Measurements from ENCODE around the gene ZNF385B.
"Not testable (repeated sequence)": the region's sequence is repeated elsewhere in the genome, so short reads cannot be mapped to it uniquely, and the experiment has no call there.

ZNF385B gene

DNA sequence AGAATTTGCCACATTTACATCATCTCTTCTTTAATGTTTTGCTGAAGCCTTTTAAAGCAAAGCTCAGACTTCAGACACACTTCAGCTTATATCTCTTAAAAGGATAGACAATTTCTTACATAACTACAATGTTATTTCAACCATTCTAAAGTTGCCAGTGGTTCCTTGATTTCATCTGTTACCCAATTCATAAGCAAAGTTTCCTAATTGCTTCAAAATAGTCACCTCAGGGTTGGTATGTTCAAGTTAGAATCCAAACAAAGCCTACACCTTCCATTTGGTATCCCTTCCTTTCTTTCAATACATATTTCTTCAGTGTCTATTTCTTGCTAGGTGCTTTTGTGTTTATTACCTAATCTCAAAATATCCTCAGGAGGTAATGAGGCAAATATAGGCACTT is 60.6 kb downstream of the ZNF385B start:
- no peak for DNase-seq

DNA sequence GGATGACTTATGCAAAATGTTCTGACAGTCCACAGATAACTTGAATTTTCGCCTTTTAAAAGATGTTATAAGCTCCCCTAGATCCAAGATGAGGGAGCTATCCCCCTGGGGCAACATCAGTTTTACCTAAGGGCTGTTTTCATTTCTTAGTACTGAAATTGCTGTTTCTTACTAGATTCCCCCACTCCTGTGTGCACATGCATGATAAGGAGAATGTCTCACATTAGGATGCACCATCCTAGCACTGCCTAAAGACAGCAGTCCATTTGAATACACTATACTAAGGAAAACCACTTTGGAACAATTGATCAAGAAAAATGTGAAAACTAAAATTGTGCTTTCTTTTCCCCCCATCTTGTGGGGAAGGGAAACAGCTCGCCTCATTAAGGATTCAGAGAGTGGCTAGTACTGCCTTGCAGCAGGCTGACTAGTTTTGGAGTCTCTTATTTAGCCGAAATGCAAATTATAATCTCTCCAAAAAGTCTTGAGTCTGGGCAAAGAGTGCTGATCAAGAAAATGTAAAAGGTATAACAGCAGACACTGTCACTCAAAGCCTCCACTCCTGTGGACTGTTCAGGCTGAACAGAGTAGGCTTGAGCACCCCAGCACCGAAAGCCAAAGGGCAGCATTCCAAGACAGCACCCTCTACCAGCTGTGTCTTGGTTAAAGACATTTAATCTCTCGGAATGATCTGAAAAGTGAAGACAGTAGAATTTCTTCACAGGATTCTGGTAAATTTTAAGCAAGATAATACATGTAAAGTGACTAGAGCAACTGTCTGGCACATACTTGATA is 65.0 kb downstream of the ZNF385B start:
- DNase-seq = no peak

DNA sequence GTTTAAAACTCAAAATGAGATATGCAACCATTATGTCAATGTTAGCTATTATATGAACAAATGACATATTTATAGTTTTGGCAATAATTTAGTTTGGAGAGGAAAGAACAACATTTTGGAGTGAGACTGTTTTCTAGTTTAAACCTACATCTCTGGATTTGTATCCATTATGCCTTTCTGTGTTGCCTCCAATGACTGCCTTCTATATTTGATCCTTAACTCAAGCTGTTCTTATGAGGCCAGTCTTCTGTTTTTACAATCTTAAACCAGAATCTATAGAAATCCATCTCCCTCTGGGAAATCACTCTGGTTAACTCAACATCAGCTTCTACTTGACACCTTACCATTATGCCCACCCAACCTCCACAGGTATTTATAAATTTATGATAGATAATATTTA is 67.5 kb downstream of the ZNF385B start:
- no peak for DNase-seq

DNA sequence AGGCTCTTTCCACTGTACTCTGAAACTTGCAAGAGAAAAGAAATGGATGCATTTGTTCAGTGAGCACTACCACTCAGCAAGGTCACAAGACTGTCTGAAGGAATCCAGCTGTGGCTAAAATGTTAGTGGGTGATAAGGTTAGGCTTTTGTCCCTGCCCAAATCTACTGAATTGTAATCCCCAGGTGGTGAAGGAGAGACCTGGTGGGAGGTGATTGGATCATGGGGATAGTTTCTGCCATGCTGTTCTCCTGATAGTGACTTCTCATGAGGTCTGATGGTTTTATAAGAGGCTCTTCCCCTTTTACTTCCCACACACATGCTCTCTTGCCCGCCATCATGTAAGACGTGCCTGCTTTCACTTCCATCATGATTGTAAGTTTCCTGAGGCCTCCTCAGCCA is 68.2 kb downstream of the ZNF385B start:
- no peak for DNase-seq

DNA sequence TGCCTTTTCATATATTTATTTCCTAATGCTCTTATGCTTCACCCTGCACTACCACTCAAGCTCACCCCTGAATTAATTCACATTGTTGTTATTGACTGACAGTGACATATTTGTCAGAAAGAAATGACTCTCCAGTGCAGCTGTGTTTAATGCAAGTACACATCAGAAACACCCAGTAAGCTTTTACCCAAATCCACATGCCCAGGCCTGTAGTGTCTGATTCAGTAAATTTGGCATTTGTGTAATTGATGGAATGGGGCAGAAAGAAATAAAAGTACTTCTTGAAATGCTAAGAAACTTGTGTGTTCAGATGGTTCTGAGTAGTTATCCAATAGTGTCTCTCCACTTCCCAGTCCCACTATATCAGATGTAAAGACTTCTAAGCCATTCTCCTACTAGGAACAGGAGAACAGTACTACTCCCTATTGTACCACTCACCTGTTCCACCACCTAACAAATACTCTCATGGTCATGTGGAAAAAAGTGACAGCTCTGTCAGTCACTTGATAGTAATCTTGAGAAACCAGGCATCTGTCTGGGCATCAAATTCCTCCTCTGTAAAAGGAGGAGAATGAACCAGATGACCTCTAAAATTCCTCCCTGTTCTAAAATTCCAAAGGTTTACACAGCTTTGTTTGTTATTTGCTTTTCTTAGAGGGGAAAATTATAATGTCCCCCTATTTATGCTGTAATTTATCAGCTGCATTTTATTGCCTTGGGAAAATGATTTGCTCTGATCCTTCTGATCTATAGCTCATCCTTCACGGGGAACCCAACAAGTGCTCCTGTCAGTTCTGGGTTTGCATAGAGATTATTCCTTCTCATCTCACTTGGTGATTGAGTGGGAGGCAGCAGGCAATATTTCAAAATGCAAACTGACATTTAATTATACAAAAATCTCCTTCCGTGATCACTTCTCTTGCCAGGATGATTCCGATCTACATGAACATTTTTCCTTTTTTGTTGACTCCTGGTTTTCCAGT is 70.9 kb downstream of the ZNF385B start:
- DNase-seq = no peak

DNA sequence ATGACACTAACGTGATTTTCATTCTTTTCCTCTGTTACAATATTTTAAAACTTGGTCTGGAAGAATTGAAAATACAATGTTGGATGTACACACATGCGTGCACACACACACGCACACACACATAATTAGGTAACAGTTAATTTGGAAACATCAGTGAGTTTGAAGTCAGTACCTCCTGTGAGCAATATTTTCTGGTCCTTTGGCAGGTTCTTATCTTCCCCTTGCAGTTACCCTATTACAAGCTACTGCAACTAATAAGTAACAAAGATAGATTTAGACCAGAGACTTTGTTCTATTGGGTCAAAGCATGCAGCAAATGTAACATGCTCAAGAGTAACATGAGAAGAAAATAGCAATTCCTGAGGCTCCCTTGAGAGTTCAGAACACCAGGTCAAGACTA is 73.3 kb downstream of the ZNF385B start:
- DNase-seq = no peak

DNA sequence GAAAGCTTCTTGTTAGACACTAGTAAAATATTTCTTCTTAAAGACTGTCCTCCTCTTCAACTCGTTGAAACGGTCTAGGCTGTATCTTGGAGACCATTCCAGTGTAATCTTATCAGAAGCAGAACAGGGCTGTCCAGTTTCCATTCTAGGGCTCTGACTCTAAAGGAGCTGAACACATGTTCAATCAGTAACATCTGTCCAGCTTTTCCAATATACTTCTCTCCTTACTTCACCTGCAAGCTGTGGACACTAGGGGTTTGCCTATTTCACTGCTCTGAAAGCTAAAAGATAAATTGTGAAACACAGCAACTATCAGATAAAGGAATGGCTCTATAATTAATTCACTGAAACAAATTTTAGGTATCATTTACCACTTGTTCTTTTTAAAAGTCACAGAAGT is 73.8 kb downstream of the ZNF385B start:
- DNase-seq = no peak

DNA sequence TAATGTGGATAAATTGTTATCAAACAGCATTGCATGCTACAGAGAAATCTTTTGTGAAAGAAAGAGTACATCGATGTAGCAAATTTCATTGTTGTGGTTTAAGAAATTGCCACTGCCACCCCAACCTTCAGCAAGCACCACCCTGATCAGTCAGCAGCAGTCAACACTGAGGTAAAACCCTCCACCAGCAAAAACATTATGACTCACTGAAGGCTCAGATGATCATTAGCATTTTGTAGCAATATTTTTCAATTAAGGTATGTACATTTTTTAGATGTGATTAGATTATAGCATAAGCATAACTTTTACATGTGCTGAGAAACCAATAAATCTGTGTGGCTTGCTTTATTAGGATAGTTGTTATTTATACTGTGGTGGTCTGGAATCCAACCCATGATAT is 75.5 kb downstream of the ZNF385B start:
- no peak for DNase-seq

DNA sequence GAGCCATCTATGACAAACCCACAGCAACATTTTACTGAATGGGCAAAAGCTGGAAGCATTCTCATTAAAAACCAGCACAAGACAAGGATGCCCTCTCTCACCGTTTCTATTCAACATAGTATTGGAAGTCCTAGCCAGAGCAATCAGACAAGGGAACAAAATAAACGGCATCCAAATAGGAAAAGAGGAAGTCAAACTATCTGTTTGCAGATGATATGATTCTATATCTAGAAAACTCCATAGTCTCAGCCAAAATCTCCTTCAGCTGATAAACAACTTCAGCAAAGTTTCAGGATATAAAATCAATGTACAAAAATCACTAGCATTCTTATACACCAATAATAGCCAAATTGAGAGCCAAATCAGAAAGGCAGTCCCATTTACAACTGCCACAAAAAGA is 79.1 kb downstream of the ZNF385B start:
- not testable (repeated sequence) for DNase-seq

DNA sequence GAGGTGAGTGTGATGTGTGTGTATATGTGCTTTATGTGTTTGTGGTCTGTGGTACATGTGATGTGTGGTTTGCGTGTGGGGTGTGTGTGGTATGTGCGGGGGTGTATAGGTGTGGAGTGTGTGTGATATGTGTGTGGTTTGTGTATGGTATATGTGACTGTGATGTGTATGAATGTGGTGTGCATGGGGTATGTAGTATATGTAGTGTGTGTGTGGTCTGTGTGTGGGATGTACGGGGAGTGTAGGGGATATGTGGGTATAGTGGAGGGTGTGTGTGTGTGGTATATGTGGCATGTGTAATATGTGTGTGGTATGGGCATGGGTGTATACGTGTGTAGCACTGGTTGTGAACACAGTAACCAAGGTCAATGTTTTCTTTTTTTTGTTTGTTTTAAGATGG is 87.4 kb downstream of the ZNF385B start:
- DNase-seq = no peak

DNA sequence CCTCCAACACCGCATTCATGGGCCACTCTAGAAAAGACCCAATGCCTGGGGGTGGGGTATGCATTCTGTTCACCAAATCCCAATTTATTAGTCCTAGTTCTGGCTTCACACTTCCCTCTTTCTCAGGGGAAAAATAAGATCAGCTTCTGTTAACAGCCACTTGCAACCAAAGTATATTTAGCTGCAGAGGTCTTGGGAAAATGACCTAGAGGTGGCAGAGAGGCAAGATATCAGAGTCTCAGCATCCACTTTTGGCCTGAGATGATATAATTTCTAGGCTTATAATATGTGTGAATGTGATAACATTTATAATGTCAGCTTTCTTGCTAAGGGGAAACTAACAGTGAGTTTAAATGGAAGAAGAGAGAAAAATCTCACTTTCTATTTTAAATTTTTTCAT is 89.1 kb downstream of the ZNF385B start:
- DNase-seq = no peak

DNA sequence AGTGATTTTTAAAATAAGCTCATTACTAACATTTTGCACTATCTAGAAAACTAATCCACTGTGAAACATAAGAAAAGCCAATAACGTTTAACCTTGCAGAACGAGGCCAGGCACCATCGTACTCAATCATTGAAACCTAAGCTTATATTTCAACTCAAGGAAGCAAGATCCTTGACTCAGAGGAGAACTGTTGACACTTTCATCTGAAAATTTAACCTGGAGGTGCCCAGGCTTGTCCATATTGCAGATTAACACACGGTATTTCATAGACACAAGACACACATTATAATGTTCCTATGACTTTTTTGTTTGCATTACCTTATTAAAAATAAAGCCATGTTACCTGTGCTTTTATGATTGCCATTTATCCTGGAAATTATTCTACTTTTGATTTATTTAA is 89.6 kb downstream of the ZNF385B start:
- no peak for DNase-seq

DNA sequence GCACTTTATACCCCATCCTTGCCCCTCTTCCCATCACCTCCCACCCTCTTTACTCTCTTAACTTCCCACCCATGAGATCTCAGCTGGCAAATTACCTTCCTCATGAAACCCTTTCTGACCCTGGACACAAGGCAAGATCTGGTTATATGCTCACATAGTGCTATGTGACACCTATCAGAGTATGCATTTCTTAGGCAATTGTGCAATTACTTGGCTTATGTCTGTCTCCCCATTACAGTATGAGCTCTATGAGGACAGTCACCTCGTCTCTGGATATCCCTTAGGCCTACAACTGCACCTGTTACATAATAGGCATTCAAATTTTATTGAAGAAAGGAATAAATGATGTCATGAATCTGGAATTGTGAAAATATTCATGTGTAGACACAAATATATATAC is 91.4 kb downstream of the ZNF385B start:
- DNase-seq = no peak

DNA sequence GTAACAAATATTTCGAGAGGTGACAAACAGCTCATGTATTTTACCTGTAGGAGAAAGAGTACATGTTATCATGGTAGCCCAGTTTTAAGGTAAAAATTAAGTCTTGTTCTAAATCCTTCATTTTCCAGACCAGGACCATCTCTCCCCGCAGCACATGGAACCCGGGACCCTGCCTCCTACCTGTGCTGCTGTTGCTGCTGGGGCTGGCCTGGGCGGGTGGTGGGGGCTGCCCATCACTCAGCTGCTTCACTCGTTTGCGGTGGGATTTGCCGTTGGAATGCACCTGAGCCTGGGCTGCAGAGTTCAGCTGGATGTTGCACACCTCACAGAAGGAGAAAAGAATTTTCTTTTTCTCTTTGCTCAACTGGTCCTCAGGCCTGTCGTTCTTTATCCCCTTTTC is 92.1 kb downstream of the ZNF385B start:
- DNase-seq = no peak

DNA sequence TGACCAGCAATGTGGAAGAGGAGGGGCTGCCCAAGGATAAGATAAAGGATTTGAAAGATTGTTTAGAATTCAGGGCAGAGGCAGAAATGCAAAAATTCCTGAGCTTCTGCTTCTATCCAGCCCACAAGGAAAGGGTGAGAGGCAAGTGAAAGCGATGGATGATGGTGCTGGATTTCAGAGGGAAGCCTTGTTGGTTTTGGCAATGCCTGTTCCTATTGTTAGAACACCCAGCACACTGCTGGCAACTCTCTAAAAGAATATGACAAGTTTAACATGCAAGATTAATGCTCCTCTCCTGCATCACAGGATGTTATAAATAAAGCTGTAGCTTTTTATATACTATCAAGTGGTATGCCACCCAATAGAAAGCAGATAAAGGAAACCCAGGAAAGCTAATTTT is 92.6 kb downstream of the ZNF385B start:
- DNase-seq = peak; percentile 17

DNA sequence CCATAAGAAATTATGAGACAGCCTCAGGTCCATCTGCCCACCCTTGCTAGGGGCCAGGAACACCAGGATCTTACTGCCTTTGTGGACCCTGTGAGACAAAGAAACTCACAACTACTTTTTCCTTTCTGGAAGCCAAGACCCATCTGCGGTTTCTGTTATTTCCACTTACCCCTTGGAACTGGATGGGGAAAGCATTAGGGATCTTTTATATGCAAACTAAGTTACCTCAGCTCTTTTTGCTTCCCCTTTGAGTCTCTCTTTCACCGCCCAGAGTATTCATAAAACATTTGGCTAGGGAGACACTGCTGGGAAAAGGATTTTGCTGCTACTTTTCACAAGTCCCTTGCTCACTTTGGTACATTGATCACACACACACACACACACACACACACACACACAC is 95.7 kb downstream of the ZNF385B start:
- DNase-seq = no peak

DNA sequence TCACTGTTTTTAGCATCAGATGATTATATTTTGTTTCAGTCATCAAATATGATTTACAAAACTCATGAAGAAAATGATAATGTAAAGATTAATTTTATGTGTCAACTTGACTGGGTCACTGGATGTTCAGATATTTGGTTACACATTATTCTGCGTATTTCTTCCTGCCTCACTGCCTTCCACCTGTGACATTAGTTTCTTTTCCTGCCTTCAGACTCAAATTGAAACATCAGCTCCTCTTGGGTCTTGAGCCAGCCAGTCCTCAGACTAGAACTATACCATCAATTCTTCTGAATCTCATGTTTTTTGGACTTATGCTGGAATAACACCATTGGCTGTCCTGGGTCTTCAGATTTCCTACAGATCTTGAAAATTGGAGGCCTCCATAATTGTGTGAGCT is 96.7 kb downstream of the ZNF385B start:
- DNase-seq = no peak

DNA sequence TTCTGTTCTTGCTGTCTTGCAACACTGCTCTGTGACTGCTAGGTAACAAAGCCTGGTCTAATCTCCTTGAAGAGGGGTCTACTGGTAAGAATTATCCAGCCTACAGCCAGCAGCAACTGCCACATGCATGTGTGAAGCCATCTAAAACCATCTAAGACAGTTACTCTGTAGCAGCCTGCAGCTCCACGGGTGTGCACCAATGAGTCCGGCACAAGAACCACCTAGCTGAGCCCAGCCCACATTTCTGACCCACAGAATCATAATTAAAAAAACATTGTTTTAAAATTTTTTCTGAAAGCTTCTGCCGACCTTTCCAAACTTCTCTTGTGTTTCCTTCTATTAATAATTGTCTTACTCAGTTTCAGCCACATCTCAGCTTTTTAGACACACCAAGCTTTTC is 102.8 kb downstream of the ZNF385B start:
- DNase-seq = no peak

DNA sequence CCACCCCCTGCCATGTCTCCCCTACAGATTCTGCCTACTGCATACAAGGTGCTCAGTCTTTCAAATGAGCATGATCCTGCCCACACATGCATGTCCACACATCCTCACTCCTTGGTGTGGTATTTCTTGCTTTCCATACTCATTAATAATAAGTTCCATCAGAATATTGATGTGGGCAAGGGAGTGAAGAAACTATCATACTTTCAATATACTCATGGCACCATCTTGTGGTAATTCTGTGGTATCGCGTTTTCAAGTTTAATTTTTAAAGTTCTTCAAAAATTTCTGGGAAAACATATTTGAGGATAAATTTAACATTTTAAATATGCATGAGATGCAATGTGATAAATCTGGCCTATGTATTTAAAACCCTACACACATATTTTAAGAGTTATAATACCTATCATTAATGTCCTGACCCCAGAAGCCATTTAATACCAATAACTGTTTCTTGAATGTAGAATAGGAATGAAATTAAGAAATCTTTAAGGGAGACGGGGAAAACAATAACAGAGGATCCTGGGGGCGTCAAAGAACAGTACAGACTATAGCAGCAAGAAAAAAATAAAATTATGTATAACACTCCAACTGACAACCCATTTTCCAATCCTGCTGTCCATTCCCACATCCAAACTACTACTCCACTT is 110.1 kb downstream of the ZNF385B start:
- DNase-seq = peak; percentile 26

DNA sequence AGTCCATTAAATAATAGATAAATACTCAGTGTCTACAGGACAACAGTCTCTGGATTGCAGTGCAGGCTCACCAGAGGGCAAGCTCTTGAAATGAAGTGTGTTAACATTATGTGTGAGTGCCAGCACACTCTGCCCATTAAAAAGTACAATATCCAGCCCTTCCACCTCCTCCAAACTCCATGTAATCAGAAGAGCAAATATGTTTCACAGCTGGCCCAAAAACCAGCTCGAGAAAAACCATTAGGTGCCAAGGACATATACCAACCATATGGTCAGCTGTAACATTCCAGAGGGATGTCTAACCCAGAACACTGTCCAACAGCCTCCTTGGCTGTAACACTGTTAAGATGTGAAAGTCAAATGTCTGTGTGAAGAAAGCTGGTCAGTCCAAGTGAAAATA is 112.2 kb downstream of the ZNF385B start:
- peak; percentile 42 for DNase-seq

DNA sequence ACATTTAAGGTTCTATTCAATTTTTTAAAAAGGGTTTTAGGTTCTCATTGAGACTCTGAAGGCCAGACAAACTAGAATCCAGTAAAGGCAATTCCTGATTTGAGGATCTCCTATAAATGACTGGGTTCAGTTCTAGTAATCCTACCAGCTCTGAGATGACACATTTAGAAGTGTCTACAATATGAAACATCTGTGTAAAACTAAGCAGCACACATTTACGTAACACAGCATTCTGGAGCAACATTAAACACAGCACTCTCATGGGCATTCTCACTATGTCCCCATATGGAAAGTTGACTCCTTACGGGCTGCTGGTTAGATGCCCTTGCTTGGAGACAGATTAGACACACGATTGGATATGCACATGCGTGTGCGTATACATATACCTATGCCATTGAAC is 114.4 kb downstream of the ZNF385B start:
- peak; percentile 21 for DNase-seq

DNA sequence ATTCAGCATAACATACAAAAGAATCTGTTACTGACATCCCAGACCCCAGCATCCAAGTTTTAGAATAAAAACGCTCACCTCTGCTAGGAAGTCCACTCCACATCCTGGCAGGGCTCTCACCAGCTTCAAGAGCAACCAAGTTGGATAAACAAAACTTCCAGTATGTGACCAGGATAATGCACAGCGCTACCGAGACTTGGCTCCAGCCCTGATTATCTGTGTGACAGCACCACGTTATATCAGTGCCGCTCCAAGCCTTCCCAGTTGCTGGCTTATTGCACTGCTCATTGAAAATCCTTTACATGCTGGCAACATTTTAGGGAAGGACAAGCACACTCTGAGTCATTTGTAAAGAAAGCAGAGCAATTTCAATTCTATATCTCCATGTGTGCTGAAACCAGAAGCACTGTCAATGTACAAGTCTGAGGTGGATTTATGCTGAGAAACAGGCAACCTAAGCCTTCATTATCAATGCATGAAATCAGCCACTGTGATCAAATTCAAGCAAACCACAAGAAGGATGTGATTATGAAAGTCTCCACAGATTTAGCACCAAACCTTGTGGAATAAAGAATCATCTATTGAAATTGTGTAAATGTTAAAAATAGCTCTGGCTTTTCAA is 115.7 kb downstream of the ZNF385B start:
- peak; percentile 48 for DNase-seq

DNA sequence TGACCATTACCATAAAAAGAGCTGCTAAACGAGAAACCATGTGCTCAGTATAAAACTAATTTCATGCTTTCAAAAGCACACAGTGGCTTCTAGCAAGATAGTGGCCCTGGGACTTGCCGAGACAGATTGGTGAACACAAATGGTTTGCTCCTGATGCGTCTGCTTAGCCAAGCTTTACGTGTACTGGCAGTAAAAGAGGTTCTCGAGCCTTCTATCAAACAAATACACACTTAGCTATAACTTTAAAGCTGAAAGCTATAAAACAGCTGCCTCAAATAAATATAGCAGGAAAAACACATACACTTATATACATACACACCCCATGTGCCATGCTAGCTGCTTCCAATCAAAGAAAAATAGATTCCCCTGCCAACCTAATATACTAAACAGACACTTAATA is 117.0 kb downstream of the ZNF385B start:
- no peak for DNase-seq

Data from fibroblast of skin of right quadriceps (primary cell).